Stimulated activated CD4-positive, alpha-beta T cell treated with anti-CD3 and anti-CD28 coated beads, Interleukin-2, amount 100 ng/mL, for 24 hours (primary cell): ENCODE measurements around the gene REG4.
"Not testable (repeated sequence)": the region's sequence is repeated elsewhere in the genome, so short reads cannot be mapped to it uniquely, and the experiment has no call there.

Experiments used
- DNase-seq, 2 donors: peaks; one replicate each; pipeline ENCODE4 v3.0.0-alpha.2; 2020

REG4 gene

GRCh38 chr1:119805746-119806145 is 5.5 kb downstream of the REG4 start:
- DNase-seq, result no peak

DNA sequence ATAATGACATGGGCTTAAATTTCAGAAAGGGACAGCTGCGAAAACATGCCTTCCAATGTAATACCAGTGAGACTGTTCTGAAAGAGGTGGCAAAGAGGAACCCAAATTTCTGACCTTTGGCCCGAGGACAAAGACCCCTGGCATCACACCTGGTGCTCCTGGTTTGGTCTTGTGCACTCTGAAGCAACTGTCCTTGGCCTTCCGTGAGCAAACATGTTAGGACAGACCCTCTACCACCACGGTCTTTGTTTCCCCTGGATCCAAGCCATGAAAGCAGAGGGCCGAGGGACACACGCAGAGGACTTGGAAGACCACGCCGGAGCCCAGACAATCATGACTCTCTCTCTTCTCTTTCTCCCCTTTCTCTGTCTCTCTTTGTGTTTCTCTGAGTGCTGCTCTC is 6.0 kb downstream of the REG4 start:
- no peak for DNase-seq

DNA sequence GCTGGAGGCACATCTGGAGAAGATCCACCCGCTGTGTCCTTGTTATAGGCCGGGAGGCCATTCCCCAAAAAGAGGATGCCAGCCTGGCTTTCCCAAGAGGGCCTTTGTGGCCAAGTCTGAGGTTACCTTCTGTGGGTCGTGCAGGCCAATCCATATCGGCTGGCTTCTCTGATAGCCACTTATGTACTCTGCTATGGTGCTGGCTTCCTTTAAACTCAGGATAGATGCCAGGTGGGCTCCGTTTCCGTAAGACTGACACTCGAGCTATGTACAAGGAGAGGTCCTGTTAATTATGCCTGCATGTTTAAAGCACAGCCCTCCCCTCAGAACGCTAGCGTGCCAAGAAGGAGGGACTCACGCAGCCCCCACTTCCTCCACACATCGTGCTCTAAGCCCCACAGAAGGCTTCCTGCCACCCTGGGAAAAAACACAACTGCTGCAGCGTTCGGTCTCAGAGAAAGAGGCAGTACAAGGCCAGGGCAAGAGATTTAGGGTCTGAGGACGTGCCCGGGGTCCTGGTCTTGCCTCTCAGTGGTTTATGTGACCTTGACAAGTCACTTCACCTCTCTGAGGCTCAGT is 11.6 kb downstream of the REG4 start:
- no peak for DNase-seq

GRCh38 chr1:119799003-119799402 is 12.3 kb downstream of the REG4 start:
- no peak for DNase-seq

DNA sequence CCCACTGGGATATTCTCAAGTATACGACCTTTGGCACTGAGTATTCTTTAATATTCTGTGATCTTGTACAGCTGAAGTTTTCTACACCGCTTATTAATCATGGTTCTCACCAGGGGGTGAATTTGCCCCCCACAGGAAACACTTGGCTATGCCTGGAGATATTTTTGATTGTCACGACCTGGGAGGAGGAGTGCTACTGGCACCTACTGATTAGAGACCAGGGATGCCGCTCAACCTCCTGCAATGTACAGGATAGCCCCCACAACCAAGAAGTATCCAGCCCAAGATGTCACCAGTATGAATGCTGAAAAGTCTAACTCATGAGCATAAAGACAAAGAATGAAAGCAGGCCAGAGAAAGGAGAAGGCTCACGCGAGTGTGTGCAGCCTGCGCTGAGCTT is 13.7 kb downstream of the REG4 start:
- no peak for DNase-seq

GRCh38 chr1:119797162-119797561 is 14.1 kb downstream of the REG4 start:
- no peak for DNase-seq

- DNase-seq, result no peak
Observed at GRCh38 chr1:119795261-119796200, 15.7 kb downstream of the REG4 start.

DNA sequence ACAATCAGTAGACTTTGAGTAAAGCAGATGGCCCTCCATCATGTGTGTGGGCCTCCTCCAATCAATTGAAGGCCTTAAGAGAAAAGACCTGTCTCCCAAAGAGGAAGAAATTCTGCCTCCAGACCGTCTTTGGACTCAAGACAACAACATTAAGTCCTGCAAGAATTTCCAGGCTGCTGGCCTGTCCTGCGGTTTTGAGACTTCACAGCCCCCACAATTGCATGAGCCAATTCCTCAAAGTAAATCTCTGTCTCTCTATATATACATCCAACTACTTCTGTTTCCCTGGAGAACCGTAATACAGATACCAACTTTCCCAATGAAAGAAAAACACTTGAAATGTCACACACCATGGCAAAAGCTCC is 16.4 kb downstream of the REG4 start:
- no peak for DNase-seq

DNA sequence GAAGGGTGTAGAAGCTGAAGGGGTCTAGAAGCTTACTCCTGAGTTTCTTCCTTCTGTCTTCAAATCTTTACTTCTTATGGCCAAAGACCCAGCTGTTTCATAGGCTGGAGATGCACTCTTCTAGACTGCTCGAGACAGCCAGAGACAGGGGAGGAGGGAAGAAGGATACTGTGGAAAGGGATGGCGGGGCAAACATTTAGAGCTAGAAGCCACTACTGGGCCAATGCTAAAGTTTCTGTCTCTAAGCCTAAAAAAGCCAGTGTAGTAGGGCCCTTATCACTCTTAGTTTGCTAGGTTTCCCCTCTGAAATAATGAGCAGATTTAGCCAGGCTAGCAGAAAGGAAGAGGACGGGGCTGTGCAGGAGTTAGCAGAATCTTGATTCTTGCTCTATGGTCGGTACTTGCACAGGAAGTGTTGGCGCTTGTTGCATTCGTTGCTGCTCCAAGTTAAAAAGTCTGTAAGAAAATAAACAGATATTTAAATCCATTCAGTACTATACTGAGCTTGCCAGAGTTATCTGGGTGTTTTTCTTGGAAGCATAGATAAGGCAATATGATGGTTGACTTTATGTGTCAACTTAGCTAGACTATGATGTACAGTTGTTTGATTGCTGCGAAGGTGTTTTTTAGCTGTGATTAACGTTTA is 16.9 kb downstream of the REG4 start:
- DNase-seq, result no peak

DNA sequence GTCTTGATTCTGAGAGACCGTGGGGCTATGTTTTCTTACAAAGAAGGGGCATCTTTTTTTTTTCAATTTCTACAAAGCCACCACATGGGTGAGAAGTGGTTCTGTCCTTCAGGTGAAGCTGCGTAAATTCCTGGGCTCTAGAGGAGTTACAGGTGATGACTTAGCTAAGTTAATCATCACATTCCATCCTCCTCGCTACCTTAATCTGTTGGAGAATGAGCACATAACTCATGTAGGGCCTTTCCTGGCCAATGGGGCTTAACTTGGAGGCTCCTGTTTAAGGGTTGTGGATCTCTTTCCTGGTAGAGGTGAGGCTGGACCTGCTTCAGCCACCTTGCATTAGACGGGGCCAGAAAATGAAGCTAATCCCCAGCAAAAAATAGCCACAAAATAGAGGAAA is 19.9 kb downstream of the REG4 start:
- DNase-seq, result no peak

DNA sequence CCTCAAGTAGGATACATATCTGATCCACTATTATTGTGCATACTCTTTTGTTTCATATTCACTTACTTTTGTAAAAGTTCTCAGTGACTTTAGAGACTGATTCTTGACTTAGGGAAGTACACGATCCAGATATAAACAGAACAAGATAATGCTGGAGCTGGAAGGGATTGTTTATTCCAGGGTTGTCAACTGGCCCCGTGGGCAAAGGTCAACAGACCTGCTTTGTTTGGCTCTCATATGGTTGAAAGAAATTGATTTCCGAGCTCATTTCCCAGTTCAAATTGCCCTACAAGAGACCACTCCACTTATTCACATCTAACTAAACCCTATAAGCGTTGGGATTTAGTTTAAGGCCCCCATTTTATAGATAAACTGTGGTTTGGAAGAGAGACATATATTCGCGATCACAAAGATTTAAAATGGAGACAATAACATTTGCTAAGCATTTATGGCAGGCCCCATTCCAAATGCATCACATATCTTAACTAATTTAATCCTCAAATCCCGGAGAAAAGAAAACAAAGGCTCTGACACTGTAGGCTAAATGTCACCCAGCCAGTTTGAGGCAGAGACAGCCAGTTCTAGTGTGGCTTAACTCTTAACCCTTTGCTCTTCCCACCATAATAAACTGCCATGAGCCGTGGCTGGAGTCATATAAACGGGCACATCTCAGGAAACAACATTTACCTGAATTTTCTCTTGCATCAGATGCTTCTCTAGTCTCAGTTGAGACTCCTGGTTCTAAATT is 20.6 kb downstream of the REG4 start:
- DNase-seq, result no peak

DNA sequence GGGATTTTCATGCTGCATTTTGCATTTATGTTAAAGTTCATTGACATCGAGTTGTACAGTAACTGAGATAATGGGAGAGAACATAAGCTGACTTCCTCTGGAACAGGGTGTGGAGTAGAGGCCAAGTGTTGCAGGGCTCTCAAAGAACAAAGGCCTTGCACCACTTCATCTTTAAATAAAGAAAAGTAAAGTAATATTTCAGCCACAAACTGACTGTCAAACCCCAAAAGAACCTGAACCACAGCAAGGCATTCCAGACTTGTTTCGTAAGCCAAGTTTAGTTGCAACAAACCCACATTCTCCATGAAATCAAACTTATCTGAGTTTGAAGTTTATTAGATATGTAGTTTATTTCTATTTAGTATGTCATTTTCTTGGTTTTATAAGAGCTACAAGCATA is 23.5 kb downstream of the REG4 start:
- DNase-seq, result no peak

DNA sequence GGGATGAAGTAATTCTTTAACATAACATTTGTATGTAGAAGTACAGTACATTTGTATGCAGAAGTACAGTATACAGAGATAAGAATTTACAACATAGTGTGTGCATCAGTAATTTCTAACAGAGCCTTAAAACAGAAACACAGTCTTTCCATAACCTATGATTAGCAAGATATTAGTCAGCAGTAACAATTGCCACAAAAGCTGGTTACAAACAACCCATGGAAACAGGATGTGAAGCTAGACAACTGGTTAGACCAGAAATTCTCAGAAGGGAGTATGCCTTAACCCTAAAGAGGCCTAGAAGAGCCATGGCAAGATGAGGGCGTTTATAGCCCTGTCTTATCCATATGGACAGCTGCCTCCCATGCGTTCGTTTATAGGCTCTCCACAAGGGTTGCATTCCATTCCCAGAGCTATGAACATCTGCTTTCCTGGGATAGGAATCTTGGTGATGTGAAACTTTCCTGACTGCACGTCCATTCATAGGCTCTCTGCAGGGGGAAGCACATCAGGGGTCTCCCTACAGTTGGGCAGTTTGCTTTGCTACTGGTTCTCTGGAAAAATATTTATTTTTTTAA is 24.7 kb downstream of the REG4 start:
- not testable (repeated sequence) for DNase-seq

DNA sequence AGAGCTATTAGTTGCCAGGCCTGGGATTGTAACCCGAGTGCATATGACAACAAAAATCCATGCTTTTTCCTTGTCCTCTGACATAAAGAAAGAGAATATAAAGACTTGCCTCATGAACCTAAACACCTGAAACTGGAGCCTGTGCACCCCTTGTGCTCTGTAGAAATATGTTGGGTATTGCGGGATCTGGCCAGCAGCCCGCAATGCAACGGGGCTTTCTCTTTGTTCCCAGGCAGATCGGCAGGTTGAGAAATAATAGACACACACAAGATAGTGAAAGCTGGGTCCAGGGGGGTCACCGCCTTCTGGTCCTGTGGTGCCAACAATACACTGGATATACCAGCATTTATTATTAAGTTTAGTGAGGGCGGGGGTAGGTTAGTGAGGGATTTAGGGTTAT is 25.2 kb downstream of the REG4 start:
- DNase-seq, result not testable (repeated sequence)

- no peak for DNase-seq
Observed at GRCh38 chr1:119784191-119784781, 27.0 kb downstream of the REG4 start.

DNA sequence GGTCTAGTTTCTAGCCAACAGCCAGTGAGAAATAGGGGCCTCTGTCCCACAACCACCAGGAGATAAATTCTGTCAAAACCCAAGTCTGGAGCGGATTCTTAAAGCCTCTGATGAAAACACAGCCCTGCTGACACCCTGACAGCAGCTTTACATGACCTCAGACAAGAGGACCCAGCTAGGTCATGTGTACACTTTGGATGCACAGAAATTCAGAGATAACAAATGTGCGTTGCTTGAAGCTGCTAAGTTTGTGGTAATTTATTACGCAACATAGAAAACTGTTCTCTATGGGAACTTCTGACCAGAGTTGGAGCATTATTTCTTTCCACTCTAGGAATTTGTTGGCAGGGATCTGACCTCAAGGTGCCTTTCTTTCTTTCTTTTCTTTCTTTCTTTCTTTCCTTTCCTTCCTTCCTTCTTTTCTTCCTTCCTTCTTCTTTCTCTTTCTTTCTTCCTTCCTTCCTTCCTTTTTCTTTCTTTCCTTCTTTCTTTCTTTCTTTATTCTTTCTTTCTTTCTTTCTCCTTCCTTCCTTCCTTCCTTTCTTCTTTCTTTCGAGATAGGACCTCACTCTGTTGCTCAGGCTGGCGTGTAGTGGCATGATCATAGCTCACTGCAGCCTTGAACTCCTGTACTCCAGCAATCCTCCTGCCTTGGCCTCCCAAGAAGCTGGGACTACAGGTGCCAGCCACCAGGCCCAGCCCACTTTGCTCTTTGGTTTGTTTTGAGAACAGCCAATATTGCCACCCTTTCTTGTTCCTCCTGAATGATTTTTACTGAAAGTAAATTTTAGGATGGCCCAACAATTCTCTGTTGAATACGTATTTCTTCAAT is 27.7 kb downstream of the REG4 start:
- no peak for DNase-seq

DNA sequence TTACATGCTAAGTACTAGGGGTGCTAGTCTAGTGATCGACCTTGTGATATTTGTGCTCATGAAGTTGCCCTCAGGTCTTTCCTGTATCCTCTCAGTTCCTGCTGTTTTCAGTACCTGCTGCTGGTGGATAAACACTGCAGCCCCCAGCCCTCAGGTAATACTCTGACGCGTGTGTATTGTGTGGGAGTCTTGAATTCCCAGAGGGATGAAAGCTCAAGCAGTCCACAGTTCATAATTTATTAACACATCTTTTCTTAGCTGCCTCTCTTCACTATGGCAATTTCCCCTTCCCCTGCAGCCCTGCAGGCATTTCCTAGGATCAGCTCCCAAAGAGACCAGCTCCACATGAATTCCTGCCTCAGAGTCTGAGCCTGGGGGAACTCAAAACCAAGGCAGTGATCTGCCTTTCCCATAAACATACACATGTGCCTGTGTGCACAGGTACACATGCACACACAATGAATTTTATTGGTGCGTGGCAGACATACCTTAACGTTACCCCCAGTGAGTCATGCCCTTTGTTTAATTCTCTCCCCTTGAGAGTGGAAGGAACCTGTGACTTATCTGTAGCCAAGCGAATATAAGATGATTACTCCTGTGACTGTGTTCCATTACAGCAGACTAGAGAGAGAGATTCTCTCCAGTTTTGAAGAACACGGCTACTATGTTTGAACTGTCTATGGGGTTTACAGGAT is 28.5 kb downstream of the REG4 start:
- DNase-seq, result no peak

DNA sequence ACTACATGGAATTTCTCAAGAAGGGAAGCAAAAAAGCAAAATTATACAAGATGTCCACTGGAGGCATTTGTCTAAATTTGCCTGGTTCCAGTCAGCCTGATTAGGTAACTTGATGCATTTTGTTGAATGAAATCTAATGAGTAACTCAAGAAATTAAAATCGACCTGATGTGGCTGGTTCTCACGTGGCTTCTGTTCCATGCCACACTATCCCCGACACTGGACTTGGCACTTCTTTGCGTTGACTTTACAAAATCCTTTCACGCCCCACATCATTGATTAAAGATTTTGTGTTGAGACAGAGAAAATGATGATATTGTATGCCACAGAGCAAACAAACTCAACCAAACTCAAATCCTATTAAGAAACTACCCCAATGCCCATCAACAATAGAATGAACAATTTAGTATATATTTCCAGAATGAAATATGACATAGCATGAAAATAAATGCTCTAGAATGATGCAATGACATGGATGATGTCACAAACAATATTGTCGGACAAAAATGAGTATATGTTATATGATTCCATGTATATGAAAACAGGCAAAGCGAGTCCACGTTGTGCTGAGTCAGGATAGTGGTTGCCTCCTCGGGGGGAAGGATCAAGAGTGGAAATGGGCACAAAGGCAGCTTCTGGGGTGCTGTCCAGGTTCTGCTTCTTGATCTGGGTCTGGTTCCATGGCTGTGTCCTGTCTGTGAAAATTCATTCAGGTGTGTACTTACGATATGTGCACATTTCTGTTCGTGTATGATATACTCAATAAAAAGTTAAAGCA is 29.6 kb downstream of the REG4 start:
- no peak for DNase-seq

DNA sequence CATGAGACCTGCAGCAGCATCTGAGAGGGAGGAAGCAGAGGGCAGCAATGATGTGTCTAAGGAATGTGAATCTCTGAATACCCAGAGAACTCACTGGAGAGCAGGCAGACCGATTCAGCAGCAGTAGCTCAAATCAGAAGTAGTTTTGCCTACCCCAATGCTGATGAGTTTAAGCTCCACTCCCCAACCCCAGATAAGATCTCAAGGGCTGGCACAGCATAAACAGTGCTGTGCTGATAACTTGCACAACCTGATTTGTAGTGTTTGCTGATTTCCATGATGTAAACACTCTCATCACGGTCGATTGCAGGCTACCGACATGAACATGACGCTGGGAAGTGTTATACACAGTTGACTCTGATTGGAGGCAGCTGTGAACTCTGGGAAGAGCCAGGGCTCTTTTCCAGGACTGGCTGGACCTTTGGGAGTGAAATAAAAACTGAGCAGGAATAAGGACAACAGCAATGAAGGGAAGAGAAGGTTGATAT is 31.3 kb downstream of the REG4 start:
- no peak for DNase-seq
